Measurements from ENCODE around the gene MOB1A. TPM values are rescaled to one million over a fixed set of nuclear protein-coding genes. Genes with fewer than 3 reads are reported as not detected.
A peak's percentile ranks its signal among the peaks of the same experiment; 100 is the strongest.
"Not testable (repeated sequence)": the region's sequence is repeated elsewhere in the genome, so short reads cannot be mapped to it uniquely, and the experiment has no call there.

The MOB1A gene
- total RNA-seq, 2 experiments from 2014 or later: 150 to 156 TPM

GRCh38 chr2:74131901-74132300 lies 46.8 kb downstream of the MOB1A start:
- no peak for TF ChIP-seq CTCF (IDR thresholded peaks at IDR 0.05)
- Mint-ChIP-seq H3K4me1 (ENCODE audit: low read depth) (no peaks in the 10 kb centered on the region), H3K36me3 (ENCODE audit: low read depth) (peaks cover 22% of the 10 kb centered on the region), H3K27me3 (peaks cover 16% of the 10 kb centered on the region), H3K4me3 (no peak overlapping the region), H3K9me3 (no peaks in the 10 kb centered on the region), H3K27ac (no peak overlapping the region)
- CTCF ChIA-PET: interaction anchor here (1.3 kb wide), 1 partner anchor 305 kb away, joined by 3 read pairs; no protein-coding TSS in a partner anchor
- intact Hi-C loops (cut with micrococcal nuclease): no loop called here
- DNase-seq: no peak
- ATAC-seq: no peak
- POLR2A ChIA-PET: no interaction called here

DNA sequence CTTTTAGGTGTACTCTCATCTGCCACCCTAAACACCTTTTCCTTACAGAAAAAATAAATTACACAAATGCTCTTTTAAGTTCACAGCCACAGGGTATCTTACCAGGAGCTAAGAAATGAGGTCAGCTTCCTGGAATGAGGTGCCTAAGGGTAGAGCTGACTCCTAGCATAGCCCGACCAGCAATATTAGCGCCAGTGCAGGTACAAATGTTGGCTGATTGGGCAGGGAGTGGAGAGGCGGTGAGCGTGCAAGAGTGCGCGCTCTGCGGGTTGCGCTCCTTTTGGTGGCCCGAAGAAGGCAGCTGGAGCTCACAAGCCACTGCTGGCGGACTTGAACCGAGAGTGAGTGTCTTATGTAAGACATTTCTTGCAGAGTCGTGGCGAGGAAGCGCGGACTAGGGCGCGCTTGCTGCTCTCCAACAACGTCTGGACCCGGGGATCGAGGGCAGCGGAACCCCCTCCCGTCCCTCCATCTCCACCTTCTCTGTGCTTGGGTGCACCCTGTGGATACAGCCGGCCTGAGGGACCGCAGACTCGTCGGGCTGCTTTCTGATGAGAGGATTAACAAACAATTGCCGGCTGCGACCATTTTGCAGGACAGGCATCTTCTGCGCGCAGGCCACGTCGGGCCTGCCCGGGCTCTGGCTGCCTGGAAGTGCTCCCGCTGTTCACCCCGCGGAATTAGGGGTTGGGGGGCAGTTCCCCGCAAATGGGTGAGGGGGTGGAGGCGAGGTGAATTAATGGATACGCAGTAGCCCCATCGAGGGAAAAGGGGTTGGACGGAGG lies 48.3 kb downstream of the MOB1A start:
- TF ChIP-seq CTCF (IDR thresholded peaks at IDR 0.05): no peak
- peaks cover 21% of the 10 kb centered on the region for H3K36me3 Mint-ChIP-seq (ENCODE audit: low read depth)
- peaks cover 16% of the 10 kb centered on the region for H3K27me3 Mint-ChIP-seq
- no peak overlapping the region for H3K27ac Mint-ChIP-seq
- ChIA-PET POLR2A (interaction anchor here (0.7 kb wide), 1 partner anchor 366 kb away, joined by 3 read pairs; no protein-coding TSS in a partner anchor), CTCF (interaction anchor here (1.0 kb wide), 2 partner anchors 10 to 17 kb away, joined by 4 read pairs; partner anchors contain the start of gene BOLA3)
- ATAC-seq (peak; percentile 47), DNase-seq (peak; percentile 15)
- no peak overlapping the region for H3K4me3 Mint-ChIP-seq
- no peaks in the 10 kb centered on the region for H3K4me1 Mint-ChIP-seq (ENCODE audit: low read depth)
- no peaks in the 10 kb centered on the region for H3K9me3 Mint-ChIP-seq
- intact Hi-C loops (cut with micrococcal nuclease): no loop called here

DNA sequence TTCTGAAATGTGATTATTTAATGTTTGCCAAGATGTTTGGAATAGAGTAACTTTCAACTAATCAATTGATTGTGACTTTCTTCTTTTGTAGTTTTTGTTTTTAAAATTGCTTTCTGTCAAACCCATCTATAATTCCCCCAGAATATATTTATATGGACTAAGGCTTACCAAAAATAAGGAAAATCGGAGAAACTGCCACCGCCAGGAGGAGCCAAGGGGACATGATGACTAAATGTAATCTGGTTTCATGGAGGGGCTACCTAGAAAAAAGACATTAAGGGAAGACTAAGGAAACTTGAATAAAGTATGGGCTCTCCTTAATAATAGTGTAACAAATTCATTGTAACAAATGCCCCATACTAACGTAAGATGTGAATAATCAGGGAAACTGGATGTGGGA lies 50.5 kb downstream of the MOB1A start:
- H3K4me3 Mint-ChIP-seq: no peak overlapping the region
- ChIA-PET POLR2A (no interaction called here), CTCF (interaction anchor here (1.8 kb wide), 1 partner anchor 19 kb away, joined by 4 read pairs; no protein-coding TSS in a partner anchor)
- no peaks in the 10 kb centered on the region for H3K4me1 Mint-ChIP-seq (ENCODE audit: low read depth)
- no peaks in the 10 kb centered on the region for H3K9me3 Mint-ChIP-seq
- peaks cover 16% of the 10 kb centered on the region for H3K27me3 Mint-ChIP-seq
- H3K36me3 Mint-ChIP-seq (ENCODE audit: low read depth): peaks cover 3% of the 10 kb centered on the region
- ATAC-seq (no peak), DNase-seq (no peak)
- no peak for TF ChIP-seq CTCF (IDR thresholded peaks at IDR 0.05)
- H3K27ac Mint-ChIP-seq: no peak overlapping the region
- intact Hi-C loops (cut with micrococcal nuclease): no loop called here

DNA sequence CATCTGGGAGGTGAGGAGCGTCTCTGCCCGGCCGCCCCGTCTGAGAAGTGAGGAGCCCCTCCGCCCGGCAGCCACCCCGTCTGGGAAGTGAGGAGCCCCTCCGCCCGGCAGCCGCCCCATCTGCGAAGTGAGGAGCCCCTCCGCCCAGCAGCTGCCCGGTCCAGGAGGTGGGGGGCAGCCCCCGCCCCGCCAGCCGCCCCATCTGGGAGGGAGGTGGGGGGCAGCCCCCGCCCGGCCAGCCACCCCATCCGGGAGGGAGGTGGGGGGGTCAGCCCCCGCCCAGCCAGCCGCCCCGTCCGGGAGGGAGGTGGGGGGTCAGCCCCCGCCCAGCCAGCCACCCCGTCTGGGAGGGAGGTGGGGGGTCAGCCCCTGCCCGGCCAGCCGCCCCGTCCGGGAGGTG lies 54.7 kb downstream of the MOB1A start:
- POLR2A ChIA-PET; DNase-seq; H3K27me3 Mint-ChIP-seq; H3K4me1 Mint-ChIP-seq (ENCODE audit: low read depth); H3K27ac Mint-ChIP-seq; intact Hi-C loops (cut with micrococcal nuclease); H3K4me3 Mint-ChIP-seq; CTCF ChIA-PET; ATAC-seq: not testable (repeated sequence)
- Mint-ChIP-seq H3K36me3 (ENCODE audit: low read depth) (peaks cover 15% of the 10 kb centered on the region), H3K9me3 (peaks cover 13% of the 10 kb centered on the region)

DNA sequence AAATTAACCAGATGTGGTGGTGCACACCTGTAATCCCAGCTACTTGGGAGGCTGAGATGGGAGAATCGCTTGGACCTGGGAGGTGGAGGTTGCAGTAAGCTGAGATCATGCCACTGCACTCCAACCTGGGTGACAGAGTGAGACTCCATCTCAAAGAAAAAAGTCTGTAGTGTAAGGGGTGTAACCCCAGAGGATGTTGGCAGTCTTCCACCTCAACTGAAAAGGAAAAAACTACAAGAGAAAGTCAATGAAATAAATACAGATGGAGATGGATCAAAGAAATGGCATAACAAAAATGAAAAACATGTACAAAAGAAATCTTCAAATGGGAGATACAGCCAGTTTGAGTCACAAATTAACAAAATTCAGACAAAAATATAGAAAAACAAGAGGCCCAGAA lies 56.8 kb downstream of the MOB1A start:
- ChIA-PET POLR2A (interaction anchor here (0.6 to 2.3 kb wide), 3 partner anchors 26 to 202 kb away, joined by 3 to 10 read pairs (median 3); partner anchors contain the start of gene BOLA3), CTCF (interaction anchor here (0.7 to 2.9 kb wide), 8 partner anchors 12 to 293 kb away, joined by 3 to 18 read pairs (median 3); partner anchors contain the start of gene MOB1A)
- H3K27ac Mint-ChIP-seq; H3K27me3 Mint-ChIP-seq; DNase-seq; ATAC-seq; H3K4me3 Mint-ChIP-seq; H3K4me1 Mint-ChIP-seq (ENCODE audit: low read depth); intact Hi-C loops (cut with micrococcal nuclease): not testable (repeated sequence)
- Mint-ChIP-seq H3K36me3 (ENCODE audit: low read depth) (peaks cover 15% of the 10 kb centered on the region), H3K9me3 (peaks cover 13% of the 10 kb centered on the region)
